NCI-H1694 treated with DMSO at 0.1 percent for 48 hours (cell line): ENCODE results near the gene THOC2.
"Not testable (repeated sequence)": the region's sequence is repeated elsewhere in the genome, so short reads cannot be mapped to it uniquely, and the experiment has no call there.

ENCODE experiments used
- DNase-seq: peaks from one replicate; lab custom pipeline; 2025; lab: John Stamatoyannopoulos, UW

THOC2 gene

GRCh38 chrX:123580792-123581191, 152.1 kb downstream of the THOC2 start:
- DNase-seq: no peak

GRCh38 chrX:123574027-123574426, 158.8 kb downstream of the THOC2 start:
- not testable (repeated sequence) for DNase-seq

GRCh38 chrX:123570011-123570590, 162.8 kb downstream of the THOC2 start:
- DNase-seq: no peak

GRCh38 chrX:123563167-123563566, 169.7 kb downstream of the THOC2 start:
- DNase-seq: no peak

GRCh38 chrX:123562342-123563146, 170.3 kb downstream of the THOC2 start:
- DNase-seq: no peak

- DNase-seq: no peak
Measured at GRCh38 chrX:123561439-123562215, 171.2 kb downstream of the THOC2 start.

GRCh38 chrX:123550829-123551228, 182.0 kb downstream of the THOC2 start:
- DNase-seq: no peak
